PC-3 (cell line): ENCODE measurements around the gene TMEM39A.

ENCODE experiments used
- EZH2phosphoT487 ChIP-seq: fragments of 300-600 bp; sonication (generic); IDR thresholded peaks from 2 replicates; pipeline ENCODE4 v1.6.1; 2018; ENCODE audit warnings: mild to moderate bottlenecking, antibody characterized with exemption, low read length, borderline replicate concordance
- TF ChIP-seq, protein P1 (sequence below): fragments of 300-600 bp; sonication (generic); conservative IDR thresholded peaks from 2 replicates; pipeline ENCODE4 v1.5.1; 2017; ENCODE audit warnings: antibody characterized with exemption, low read depth, mild to moderate bottlenecking, low read length

DNA sequence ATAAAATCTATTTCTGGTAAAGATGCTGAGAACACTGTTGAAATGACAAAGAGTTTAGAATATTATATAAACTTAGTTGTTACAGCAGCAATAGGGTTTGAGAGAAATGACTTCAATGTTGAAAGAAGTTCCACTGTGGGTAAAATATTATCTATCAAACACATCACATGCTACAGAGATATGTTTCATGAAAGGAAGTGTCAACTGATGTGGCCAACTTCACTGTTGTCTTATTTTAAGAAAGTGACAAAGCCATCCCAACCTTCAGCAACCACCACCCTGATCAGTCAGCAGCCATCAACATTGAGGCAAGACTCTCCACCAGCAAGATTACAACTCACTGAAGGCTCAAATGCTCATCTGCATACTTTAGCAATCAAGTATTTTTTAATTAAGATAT, 20.2 kb downstream of the TMEM39A start:
- TF ChIP-seq EZH2phosphoT487, result no peak
- TF ChIP-seq, protein P1, sequence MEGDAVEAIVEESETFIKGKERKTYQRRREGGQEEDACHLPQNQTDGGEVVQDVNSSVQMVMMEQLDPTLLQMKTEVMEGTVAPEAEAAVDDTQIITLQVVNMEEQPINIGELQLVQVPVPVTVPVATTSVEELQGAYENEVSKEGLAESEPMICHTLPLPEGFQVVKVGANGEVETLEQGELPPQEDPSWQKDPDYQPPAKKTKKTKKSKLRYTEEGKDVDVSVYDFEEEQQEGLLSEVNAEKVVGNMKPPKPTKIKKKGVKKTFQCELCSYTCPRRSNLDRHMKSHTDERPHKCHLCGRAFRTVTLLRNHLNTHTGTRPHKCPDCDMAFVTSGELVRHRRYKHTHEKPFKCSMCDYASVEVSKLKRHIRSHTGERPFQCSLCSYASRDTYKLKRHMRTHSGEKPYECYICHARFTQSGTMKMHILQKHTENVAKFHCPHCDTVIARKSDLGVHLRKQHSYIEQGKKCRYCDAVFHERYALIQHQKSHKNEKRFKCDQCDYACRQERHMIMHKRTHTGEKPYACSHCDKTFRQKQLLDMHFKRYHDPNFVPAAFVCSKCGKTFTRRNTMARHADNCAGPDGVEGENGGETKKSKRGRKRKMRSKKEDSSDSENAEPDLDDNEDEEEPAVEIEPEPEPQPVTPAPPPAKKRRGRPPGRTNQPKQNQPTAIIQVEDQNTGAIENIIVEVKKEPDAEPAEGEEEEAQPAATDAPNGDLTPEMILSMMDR, result no peak
